GM21360 (cell line): ENCODE measurements around the gene MACO1.
"Not testable (repeated sequence)": the region's sequence is repeated elsewhere in the genome, so short reads cannot be mapped to it uniquely, and the experiment has no call there.

Source experiments
- ATAC-seq: cut with Tn5 transposase; IDR thresholded peaks from one replicate; pipeline ENCODE4 v1.9.1; 2021; ENCODE audit warnings: mild to moderate bottlenecking, moderate library complexity; ENCODE audit not compliant: unreplicated experiment

Gene MACO1

DNA sequence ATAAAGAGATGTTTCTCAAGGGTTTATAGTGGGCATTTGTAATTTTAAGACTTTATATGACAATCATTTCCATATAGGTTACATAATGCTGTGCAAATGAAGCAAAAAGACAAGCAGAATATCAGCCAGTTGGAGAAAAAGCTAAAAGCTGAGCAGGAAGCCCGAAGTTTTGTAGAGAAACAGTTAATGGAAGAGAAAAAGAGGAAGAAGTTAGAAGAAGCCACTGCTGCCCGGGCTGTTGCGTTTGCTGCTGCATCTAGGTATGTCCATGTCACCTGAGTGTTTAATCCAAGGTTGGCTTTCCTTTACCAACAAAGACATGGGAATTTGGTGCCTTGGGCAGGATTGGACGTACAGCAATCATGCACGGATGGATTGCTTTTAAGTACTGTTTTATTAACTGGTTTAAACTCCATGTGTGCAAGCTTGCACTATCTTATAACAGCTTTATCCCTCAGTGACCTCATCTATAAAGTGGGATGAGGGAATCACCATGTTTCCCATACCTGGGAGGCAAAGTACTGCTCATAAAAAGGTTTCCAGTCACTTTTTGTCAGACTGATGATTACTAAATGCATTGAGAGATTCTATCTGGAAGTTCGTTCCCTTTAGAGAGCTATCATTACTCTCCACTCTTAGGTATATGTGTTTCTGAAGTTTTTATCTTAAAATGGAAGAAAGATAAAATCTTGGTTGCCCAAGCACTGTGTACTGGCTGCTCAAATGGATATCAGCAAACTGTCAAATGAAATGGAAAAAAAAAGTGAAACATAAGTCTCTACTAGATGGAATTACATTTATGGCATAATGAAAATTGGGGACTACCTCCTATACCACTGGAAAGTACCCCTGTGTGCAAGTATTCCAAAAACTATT, 55.1 kb downstream of the MACO1 start:
- ATAC-seq, result no peak

DNA sequence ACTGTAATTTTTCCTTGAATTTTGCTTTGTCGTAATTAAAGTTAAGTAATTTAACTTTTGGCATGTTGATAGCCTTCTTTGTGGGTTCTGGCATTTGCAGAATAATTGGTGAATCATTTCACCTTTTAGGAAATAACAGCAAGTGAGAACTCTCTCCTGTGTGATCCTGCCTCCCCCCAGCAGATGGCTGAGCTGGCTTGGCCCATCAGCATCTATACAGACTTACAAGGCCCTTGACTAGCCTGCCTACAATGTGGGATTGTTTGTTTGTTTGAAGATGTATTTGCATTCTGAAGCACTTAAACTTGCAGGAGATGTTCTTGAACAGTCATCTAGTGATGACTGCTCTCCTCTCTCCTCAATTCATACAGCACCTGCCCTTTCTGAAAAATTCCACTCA, 55.9 kb downstream of the MACO1 start:
- no peak for ATAC-seq

DNA sequence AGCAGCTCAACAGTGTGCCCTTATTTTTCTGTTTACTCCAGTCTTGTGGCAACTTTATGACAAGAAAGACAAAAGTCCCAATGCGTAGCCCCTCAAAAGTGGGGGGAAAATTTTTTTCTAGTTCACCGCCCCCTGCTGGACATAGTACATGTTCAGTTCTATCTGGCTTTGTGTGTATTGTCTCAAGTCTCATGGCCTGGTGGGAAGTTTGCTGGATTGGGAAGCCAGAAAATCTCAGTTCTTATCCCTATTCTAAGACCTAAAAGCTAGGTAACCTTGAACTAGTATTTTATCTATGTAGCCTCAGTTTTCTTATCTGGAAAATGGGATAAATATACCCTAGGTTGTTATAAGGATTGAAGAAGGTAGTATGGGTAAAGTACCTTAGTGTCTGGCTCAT, 56.9 kb downstream of the MACO1 start:
- no peak for ATAC-seq

DNA sequence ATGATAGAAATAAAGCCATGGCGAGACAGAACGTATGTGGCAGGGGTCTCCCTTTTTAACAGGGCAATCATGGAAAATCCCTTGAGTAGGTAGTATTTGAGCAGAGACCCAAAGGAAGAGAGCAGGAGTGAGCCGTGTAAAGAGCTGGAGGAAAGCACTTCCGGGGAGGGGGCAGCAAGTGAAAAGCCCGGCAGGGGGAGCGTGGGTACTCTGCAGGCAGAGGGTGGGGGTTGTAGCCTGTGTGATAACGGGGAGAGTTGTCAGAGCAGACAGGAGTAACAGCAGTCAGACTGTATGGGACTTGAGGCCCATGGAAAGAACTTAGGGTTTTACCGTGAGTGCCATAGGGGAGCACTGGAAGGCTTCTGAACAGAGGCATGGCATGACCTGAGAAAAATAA, 61.6 kb downstream of the MACO1 start:
- ATAC-seq, result no peak

- ATAC-seq, result no peak
Observed at GRCh38 chr1:25494952-25495351, 64.3 kb downstream of the MACO1 start.

DNA sequence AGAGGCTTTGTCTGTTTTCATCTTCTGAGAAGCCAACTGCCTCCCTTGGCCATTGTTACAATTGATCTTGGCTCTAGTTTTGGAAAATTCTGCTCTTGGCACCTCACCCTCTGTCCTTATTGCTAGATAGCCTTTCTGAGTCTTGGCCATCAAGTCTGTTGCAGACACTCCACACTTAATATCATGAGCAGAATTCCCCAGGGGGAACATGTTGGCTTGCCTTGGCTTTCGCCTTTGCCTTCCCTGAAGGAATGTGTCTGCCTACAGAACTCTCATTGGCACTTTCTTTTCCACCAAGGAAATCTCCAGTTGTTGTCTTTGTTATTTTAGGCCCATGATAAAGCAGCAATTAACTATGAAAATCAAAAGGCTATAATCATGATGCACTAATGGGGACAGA, 70.0 kb downstream of the MACO1 start:
- no peak for ATAC-seq

DNA sequence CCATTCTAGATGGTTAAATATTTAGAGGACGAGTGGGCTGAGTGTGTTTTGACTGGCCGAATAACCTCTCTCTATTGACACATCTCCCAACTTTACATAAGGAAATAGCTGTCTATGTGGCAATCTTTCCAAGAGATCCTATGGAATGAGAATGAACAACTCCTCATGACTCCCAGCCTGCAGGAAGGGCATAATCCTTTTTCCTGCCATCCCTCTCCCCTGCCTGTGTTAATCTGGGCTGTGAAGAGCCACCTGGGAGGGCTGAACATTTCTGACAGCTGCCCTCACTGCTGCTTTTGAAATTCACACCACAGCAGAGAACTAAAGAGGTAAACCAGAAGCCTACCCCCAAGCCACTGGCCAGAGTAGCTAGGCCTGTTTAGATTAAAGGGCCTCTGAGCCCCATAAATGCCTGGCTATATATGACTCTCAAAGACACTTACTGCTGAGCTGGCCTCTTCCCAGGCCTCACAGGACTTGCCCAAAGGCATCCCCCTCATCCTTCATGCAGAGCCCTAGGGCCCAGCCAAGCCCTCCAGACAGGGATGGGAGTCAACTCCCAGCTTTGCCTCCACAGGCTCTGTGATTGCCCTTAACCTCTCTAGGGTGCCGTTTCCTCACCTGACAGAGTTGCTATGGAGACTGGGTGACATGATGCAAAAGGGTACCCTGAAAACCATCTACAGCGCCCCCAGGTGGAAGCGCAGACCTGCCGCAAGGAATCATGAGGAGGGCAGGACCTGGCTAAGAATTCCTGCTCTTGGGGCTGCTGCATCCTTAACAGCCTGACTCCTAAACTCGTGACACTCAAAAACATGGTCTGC, 70.8 kb downstream of the MACO1 start:
- ATAC-seq, result no peak

DNA sequence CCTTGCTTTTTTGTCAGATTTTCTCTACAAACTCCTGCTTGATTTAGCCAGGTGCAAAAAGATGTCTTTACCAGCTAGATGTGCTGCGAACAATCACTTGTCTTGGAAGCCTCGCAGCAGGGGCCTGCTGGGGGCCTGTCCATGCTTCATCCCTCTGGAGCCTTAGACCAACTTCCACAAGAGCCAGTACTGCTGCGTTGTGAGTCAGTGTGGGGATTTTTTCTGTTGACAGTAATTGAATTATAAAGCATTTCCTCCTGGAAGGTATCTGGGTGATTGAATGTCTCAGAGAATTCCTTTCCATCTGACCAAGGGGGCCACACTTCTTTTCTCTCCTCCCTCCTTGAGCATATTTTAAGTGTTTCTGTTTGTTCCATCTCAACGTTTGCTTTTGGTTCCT, 72.3 kb downstream of the MACO1 start:
- no peak for ATAC-seq

DNA sequence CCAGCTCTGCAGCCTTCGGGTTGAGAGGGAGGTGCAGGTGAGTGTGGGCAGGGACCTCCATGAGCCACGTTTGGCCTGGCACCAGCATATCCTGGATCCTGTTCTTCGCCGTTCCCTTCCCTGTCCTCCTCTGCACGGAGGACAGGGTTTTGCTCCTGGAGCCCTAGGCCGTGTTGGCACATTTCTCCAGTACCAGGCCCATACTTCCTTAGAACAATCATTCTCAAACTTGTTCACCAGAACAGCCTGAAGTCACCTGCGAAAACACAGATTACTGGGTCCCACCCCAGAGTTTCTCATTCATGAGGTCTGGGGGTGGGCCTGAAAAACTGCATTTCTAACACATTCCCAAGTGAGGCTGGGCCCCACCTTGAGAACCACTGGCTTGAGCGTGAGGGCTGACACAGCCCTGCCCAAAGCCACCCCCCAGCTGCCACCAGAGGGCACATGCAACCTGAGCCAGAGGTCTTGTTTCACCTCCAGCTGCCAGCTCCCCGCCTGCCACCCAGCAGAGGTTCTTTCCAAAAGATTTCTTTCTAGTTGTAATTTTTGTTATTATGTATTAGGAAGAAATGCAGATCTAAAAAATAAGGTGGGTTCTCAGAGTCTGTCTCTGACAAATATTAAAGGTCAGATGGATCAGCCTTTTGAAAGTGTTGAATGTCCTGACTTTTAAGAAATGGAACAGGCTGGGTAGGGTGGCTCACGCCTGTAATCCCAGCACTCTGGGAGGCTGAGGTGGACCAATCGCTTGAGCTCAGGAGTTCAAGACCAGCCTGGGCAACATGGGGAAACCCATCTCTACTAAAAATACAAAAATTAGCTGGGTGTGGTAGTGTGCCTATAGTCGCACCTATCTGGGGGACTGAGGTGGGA, 73.1 kb downstream of the MACO1 start:
- ATAC-seq, result no peak

DNA sequence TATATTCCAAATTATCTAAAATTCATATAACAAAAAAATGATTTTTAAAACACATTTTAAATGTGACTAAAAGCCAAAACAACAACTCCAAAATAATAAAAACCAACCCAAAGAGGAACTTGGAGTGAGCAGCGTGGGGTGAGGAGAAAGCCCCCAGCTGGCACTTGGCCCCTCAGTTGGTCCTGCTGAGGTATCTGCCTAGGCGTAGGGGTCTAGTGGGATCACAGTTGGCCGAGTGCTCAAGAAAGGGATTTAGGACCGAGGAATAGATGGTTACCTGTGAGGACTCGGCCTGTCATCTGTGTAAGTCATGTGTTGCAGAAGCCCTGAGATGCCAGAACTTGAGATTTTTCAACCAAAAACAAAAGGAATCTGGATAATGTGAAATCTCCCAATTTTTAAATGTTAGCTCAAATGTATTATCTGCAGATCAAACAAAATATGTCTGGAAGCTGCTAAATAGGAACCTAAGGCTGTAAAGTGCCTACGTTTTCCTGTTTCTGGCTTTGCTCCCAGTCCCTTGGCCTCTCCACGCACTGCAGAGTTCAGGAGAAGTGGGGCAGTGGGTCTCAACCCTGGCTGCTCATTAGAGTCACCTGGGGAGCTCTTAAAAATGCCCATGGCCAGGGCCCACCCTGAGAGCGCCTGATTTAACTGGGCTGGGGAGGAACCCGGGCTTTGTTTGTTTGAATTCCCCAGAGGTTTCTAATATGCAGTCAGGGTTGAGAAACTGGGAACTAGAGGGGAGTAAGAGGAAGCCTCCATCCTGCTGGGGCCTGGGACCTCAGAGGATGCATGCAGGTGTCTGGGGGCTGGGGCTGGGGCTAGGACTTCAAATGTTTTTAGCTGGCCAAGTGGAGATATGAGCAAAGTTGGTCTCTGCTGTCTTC, 74.3 kb downstream of the MACO1 start:
- no peak for ATAC-seq

DNA sequence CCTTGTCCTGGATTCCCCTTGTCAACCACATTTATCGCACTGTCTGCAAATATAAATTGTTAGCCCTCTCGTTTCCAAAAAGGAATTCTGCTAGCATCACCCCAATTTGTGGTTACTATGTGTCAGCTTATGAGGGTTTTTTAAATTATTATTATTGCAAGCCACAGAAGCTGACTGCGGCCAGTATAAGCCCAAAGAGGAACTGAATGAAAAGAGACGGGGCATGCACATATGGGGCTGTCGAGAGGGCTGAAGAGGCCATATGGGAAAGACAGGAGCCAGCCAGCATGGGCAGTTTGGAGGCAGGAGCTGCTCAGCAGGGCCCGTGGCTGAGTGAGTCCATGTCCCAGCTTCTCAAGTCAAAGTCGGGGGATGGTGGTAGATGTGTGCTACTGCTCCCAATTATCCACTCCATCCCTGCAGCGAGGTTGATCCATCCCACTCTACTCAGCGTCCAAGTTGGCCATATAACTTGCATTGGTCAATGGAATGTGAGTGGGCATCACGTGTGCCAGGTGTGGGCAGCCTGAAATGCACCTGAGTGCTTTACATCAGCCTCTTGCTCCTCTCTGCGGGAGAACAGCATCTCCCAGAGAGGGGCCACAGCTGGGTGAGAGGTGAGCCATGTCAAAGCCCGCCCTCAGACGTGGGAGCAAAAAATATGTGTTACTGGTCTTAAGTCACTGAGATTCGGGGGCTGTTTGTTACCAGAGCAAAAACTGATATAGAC, 75.1 kb downstream of the MACO1 start:
- no peak for ATAC-seq

- ATAC-seq, result not testable (repeated sequence)
Observed at GRCh38 chr1:25506566-25507463, 76.1 kb downstream of the MACO1 start.

DNA sequence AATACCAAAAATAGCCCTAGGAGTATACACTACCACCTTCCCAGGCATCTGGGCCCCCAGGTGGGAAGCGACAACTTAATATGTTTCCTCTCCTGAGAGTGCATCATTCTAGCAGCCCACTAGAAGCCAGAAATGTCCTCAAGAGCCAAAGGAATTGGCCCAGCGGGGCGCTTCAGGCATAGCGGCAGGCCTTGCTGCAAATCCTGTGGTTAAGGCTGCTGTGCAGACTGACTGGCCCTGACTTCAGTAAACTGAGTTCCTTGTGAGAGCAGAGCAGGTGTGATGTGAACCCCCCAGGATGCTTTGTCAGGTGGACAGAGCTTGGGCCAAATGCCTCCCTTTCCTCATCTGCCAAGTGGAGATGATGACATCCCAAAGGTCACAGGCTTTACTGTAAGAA, 83.0 kb downstream of the MACO1 start:
- no peak for ATAC-seq

DNA sequence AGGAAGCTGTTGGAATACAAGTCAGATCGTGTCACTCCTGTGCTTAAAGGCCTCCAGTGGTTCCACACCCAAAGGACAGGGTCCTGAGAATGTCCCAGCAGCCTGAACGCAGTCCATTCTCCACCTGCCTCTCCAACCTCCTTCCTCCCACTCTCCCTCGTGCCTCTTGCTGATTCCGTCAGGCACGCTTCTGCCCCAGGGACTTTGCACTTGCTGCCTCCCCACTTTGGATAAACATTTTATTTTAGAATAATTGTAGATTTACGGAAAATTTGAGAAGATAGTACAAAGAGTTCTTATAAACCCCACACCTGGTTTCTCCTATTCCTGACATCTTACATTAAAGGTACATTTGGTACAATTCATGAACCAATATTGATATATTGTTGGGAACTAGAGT, 84.3 kb downstream of the MACO1 start:
- ATAC-seq, result no peak

- ATAC-seq, result no peak
Observed at GRCh38 chr1:25516686-25517085, 86.0 kb downstream of the MACO1 start.

- ATAC-seq, result no peak
Observed at GRCh38 chr1:25517476-25518394, 87.0 kb downstream of the MACO1 start.

- ATAC-seq, result no peak
Observed at GRCh38 chr1:25519624-25520023, 88.9 kb downstream of the MACO1 start.
